Immature natural killer cell (primary cell): ENCODE data around the gene CIRBP. TPM values are rescaled to one million over a fixed set of nuclear protein-coding genes. Genes with fewer than 3 reads are reported as not detected.

Experiments used
- DNase-seq, 3 donors: peaks; one replicate each; pipeline ENCODE4 v3.0.0; 2022; ENCODE audit warnings: mixed read lengths in 1 of 3
- H3K27ac Mint-ChIP-seq, 6 donors: one replicate each; pipeline ENCODE4 v1.8.0; 2020; ENCODE audit warnings: mixed read lengths in 6 of 6, mild to moderate bottlenecking in 5 of 6, inconsistent platforms in 4 of 6, moderate library complexity in 3 of 6
- H3K27me3 Mint-ChIP-seq, 3 donors: one replicate each; pipeline ENCODE4 v1.8.0; 2020 to 2021; ENCODE audit warnings: low read depth in 3 of 3, mild to moderate bottlenecking in 3 of 3, mixed read lengths in 3 of 3, moderate library complexity in 3 of 3, inconsistent platforms in 1 of 3
- H3K36me3 Mint-ChIP-seq, 3 donors: one replicate each; pipeline ENCODE4 v1.8.0; 2020; ENCODE audit warnings: mixed read lengths in 3 of 3, inconsistent platforms in 2 of 3, mild to moderate bottlenecking in 2 of 3
- H3K4me1 Mint-ChIP-seq, 2 donors: one replicate each; pipeline ENCODE4 v1.8.0; 2020; ENCODE audit warnings: inconsistent platforms in 2 of 2, mild to moderate bottlenecking in 2 of 2, mixed read lengths in 2 of 2, moderate library complexity in 1 of 2
- H3K4me3 Mint-ChIP-seq, 5 donors: one replicate each; pipeline ENCODE4 v1.8.0; 2020; ENCODE audit warnings: mild to moderate bottlenecking in 5 of 5, mixed read lengths in 5 of 5, inconsistent platforms in 3 of 5, moderate library complexity in 3 of 5
- H3K9me3 Mint-ChIP-seq, 6 donors: one replicate each; pipeline ENCODE4 v1.8.0; 2020; ENCODE audit warnings: mild to moderate bottlenecking in 6 of 6, mixed read lengths in 6 of 6, inconsistent platforms in 4 of 6, moderate library complexity in 3 of 6
- polyA plus RNA-seq, 3 donors: library from polyadenylated mRNA; unstranded; fragments of 300-500 nt; fragmentation: Illumina TruSeq; gene quantifications; one replicate each; pipeline ENCODE4 v1.2.3, GENCODE V29; 2021

Gene CIRBP
- polyA plus RNA-seq, 3 donors from 2014 or later = 146 to 246 (median 197) TPM

GRCh38 chr19:1281569-1282287 lies 12.6 kb downstream of the CIRBP start:
- Mint-ChIP-seq H3K4me1 (peaks cover 9 to 15% of the 10 kb centered on the region in 2 donors), H3K4me3 (no peak overlapping the region), H3K27ac (peak overlapping the region in 4 of 6 donors; percentile 19 to 63 (median 44)), H3K27me3 (peaks cover 3 to 5% (median 5%) of the 10 kb centered on the region in 3 donors), H3K9me3 (peaks cover 0 to 3% (median 0%) of the 10 kb centered on the region in 6 donors), H3K36me3 (peaks cover 0 to 5% (median 3%) of the 10 kb centered on the region in 3 donors)
- no peak for DNase-seq

DNA sequence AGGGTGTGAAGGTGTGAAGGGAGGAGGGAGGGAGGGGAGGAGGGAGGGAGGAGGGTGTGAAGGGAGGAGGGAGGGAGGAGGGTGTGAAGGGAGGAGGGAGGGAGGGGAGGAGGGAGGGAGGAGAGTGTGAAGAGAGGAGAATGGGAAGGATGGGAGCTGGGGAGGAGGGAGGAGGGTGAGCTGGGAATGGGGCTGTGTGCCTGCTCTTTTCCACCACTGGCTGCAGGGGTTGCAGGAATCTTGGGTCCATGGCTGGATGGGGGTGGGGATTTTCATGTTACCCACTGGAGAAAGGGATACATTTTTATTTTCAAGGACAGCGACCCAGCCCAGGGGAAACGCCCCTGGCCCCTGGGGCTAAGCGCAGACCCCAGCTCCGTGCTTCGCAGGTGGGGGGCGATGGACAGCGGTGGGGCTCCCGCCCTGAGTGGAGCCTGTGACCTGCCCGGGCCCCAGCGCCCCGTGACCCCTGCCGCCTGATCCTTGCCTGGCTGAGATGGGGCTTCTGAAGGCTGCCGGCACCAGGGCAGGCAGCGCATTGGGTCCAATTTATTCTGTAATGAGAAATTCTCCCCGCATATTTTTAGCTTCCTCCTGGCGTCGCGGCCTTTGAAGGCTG lies 13.6 kb downstream of the CIRBP start:
- H3K27me3 Mint-ChIP-seq = peaks cover 3 to 5% (median 5%) of the 10 kb centered on the region in 3 donors
- DNase-seq = no peak
- H3K4me1 Mint-ChIP-seq = peaks cover 5 to 13% of the 10 kb centered on the region in 2 donors
- no peak overlapping the region for H3K4me3 Mint-ChIP-seq
- H3K9me3 Mint-ChIP-seq = peaks cover 0 to 3% (median 0%) of the 10 kb centered on the region in 6 donors
- H3K36me3 Mint-ChIP-seq = peaks cover 0 to 5% (median 3%) of the 10 kb centered on the region in 3 donors
- peak overlapping the region in 1 of 6 donors; percentile 45 for H3K27ac Mint-ChIP-seq

- no peak overlapping the region for H3K4me3 Mint-ChIP-seq
Measured at GRCh38 chr19:1283207-1283916, 14.2 kb downstream of the CIRBP start.

GRCh38 chr19:1283917-1284292 lies 14.8 kb downstream of the CIRBP start:
- Mint-ChIP-seq H3K36me3 (peaks cover 0 to 5% (median 3%) of the 10 kb centered on the region in 3 donors), H3K27me3 (peaks cover 3 to 5% (median 5%) of the 10 kb centered on the region in 3 donors), H3K9me3 (peaks cover 0 to 3% (median 0%) of the 10 kb centered on the region in 6 donors), H3K27ac (no peak overlapping the region), H3K4me3 (peak overlapping the region in 1 of 5 donors; percentile 63), H3K4me1 (peaks cover 5 to 13% of the 10 kb centered on the region in 2 donors)
- DNase-seq = no peak

More at GRCh38 chr19:1283207-1283916, 14.2 kb downstream of the CIRBP start:
- H3K4me1 Mint-ChIP-seq = peaks cover 5 to 13% of the 10 kb centered on the region in 2 donors
- H3K27ac Mint-ChIP-seq = peak overlapping the region in 1 of 6 donors; percentile 45
- DNase-seq = no peak
- H3K9me3 Mint-ChIP-seq = peaks cover 0 to 3% (median 0%) of the 10 kb centered on the region in 6 donors
- H3K36me3 Mint-ChIP-seq = peaks cover 0 to 5% (median 3%) of the 10 kb centered on the region in 3 donors
- peaks cover 3 to 5% (median 5%) of the 10 kb centered on the region in 3 donors for H3K27me3 Mint-ChIP-seq

GRCh38 chr19:1284293-1284978 lies 15.3 kb downstream of the CIRBP start:
- no peak for DNase-seq
- peak overlapping the region in 2 of 6 donors; percentile 38 to 42 for H3K27ac Mint-ChIP-seq

DNA sequence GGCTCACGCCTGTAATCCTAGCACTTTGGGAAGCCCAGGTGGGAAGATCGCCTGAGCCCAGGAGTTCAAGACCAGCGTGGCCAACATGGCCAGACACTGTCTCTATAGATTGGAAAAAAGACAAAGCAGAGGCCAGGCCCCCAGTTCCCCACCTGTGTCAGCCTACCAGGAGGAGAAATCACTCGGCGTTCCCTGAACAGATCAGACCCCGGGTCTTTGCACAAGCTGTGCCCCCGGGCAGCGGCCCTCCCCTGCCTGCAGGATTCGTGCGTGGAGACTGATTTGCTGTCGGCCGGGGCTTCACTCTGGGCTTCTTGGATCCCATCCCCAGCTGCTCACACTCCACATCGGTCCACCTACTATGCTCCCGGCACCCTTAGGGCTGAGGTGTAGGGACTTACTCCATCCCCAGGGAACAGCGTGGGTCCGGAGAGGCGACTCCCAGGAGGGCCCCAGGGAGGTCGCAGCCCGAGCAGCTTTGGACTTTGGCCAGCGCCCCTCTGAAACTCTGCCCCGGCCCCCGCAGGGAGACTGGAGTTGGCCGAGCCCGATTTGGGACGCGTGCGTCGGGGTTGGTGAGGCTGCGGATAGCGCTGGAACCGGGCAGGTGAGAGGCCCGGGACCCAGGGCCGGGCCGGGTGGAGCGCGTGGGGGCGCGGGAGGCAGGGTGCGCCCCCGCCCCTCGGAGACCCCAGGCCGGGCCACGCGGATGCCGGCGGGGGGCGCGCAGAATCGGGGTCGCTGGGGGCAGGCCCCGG lies 16.0 kb downstream of the CIRBP start:
- Mint-ChIP-seq H3K27ac (peak overlapping the region in 2 of 6 donors; percentile 38 to 42), H3K4me1 (peaks cover 0 to 9% of the 10 kb centered on the region in 2 donors), H3K4me3 (peak overlapping the region in 4 of 5 donors; percentile 10 to 59 (median 46)), H3K36me3 (no peaks in the 10 kb centered on the region), H3K27me3 (peaks cover 3 to 5% (median 5%) of the 10 kb centered on the region in 3 donors), H3K9me3 (peaks cover 0 to 3% (median 0%) of the 10 kb centered on the region in 6 donors)
- DNase-seq = no peak

More at GRCh38 chr19:1284293-1284978, 15.3 kb downstream of the CIRBP start:
- Mint-ChIP-seq H3K4me3 (peak overlapping the region; percentile 10 to 67 (median 62)), H3K4me1 (peaks cover 5 to 13% of the 10 kb centered on the region in 2 donors), H3K9me3 (peaks cover 0 to 3% (median 0%) of the 10 kb centered on the region in 6 donors), H3K36me3 (peaks cover 0 to 5% (median 3%) of the 10 kb centered on the region in 3 donors), H3K27me3 (peaks cover 3 to 7% (median 5%) of the 10 kb centered on the region in 3 donors)

DNA sequence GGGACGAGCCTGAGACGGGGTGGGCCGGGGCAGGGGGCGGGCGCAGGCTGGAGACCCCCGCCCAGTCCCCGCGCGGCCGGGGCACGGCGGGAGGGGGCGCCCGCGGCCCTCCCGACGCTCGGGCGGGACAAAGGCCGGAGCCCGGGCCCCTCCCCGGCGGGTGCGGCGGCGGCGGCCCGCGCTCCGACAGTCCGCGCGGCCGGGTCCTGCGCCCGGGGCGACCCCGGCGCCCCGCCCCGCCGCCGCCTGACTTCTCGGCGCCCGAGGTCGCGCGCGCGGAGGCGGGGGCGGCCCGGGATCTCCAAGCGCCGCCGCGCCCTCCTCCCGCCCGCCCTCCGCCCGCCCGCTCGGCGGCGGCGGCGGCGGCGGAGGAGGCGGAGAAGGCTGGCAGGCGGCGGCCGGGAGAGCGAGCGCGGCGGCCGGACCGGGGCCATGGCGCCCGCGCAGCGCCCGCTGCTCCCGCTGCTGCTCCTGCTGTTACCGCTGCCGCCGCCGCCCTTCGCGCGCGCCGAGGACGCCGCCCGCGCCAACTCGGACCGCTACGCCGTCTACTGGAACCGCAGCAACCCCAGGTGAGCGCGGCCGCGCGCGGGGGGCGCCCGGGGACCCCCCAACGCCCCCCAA lies 16.7 kb downstream of the CIRBP start, which contains the start of gene EFNA2:
EFNA2 (plus strand) TSS at position 137 of the 624 bp plus-strand sequence; CDS start at position 433, 296 bp downstream.
- Mint-ChIP-seq H3K4me1 (peaks cover 0 to 8% of the 10 kb centered on the region in 2 donors), H3K27ac (peak within 1 kb of the TSS in 2 of 6 donors; percentile 38 to 42), H3K36me3 (no peaks in the 10 kb centered on the region), H3K9me3 (peaks cover 0 to 3% (median 0%) of the 10 kb centered on the region in 6 donors), H3K27me3 (peaks cover 2 to 5% (median 5%) of the 10 kb centered on the region in 3 donors), H3K4me3 (peak within 1 kb of the TSS; percentile 10 to 59 (median 50))
- no peak for DNase-seq

DNA sequence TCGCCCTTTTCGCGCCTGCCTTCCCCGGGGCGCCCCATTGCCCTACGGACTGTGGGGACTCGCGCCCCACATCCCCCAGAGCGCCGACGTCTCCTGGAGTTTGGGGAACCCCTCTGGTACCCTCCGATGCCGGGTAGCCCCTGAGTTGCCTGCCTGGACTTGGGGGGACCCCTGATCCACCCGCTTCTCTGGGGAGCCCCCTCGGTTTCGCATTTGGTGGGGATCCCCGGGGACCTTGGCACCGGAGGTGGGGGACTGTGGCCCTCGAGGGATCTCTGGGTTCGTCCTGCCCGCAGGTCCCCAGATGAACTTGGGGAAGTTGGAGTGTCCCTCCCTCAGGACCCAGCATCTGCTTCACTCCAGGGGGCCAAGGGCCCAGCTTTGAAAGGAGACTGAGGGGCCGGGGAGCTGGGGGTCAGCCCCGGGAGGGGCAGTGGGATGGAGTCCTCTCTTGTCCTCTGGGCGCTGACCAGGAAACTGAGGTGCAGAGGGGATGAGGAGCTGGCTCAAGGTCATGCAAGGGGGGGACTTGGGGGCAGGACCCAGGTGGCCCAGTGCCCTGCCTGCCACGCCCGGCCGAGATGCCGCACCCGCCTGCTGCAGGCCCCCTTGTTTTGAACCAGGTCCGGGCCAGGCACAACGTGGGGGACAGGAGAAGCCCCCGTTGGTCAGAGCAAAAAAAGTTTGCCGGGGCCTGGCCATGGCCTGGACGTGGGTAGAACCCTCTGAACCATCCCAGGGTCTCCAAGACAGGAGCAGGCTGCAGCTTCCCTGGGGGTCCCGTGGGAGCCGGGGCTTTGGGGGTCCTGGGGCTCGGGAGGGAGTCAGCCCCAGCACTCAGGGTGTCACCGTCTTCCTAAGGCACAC lies 17.6 kb downstream of the CIRBP start:
- no peak for DNase-seq
- peaks cover 2 to 5% (median 5%) of the 10 kb centered on the region in 3 donors for H3K27me3 Mint-ChIP-seq

DNA sequence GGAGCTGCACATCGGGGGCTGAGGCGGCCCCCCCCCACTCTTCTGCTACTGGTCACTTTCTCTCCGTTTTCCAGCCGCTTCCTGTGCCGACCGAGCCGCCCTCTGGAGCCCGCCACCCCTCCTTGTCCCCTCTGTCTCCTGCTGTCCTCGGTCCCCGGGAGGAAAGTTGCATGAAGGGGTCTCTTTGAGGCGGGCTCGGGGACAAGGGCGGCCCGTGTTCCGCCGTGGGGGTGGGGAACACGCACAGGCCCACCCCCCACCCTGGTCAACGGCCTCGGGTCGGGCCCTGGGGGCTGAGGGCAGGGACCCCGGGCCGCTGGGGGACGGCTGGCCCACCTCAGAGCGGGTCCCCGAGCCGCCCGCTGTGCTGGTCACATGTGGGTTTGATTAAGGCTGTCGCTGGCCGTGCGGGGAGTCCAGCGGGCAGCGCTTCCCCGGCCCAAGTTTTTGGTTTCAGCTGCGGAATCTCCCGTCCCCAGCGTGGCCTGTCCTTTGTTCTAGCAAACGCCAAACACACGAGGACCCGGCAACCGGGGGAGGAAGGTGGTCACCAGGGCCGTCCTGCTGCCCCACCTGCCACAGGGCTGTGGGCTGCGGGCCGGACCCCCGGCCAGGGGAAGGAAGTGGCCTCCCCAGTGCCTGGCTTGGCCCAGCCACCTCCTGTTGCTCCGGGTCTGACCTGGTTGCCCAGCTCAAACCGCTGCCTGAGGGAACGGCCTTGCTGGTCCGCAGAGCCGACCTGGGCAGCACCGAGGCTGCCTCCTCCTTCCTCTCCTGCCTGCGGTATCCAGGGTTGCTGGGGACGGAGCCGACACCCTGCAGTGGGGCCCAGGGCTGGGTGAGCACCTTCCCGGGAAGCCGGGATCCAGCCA lies 18.5 kb downstream of the CIRBP start:
- no peak overlapping the region for H3K4me3 Mint-ChIP-seq
- H3K36me3 Mint-ChIP-seq = no peaks in the 10 kb centered on the region
- DNase-seq = no peak
- peaks cover 0 to 8% of the 10 kb centered on the region in 2 donors for H3K4me1 Mint-ChIP-seq
- H3K27me3 Mint-ChIP-seq = peaks cover 4 to 5% (median 5%) of the 10 kb centered on the region in 3 donors
- no peak overlapping the region for H3K27ac Mint-ChIP-seq
- peaks cover 0 to 3% (median 0%) of the 10 kb centered on the region in 6 donors for H3K9me3 Mint-ChIP-seq

More for the DNA sequence above, 17.6 kb downstream of the CIRBP start:
- peak overlapping the region in 4 of 5 donors; percentile 6 to 59 (median 26) for H3K4me3 Mint-ChIP-seq
- peaks cover 0 to 3% (median 0%) of the 10 kb centered on the region in 6 donors for H3K9me3 Mint-ChIP-seq
- no peak overlapping the region for H3K27ac Mint-ChIP-seq
- H3K4me1 Mint-ChIP-seq = peaks cover 0 to 8% of the 10 kb centered on the region in 2 donors
- H3K36me3 Mint-ChIP-seq = no peaks in the 10 kb centered on the region

- no peak overlapping the region for H3K4me3 Mint-ChIP-seq
- H3K4me1 Mint-ChIP-seq = peaks cover 0 to 8% of the 10 kb centered on the region in 2 donors
- H3K9me3 Mint-ChIP-seq = peaks cover 0 to 3% (median 0%) of the 10 kb centered on the region in 6 donors
- DNase-seq = no peak
- no peaks in the 10 kb centered on the region for H3K36me3 Mint-ChIP-seq
- H3K27ac Mint-ChIP-seq = no peak overlapping the region
- H3K27me3 Mint-ChIP-seq = peaks cover 5 to 6% (median 5%) of the 10 kb centered on the region in 3 donors
Measured at GRCh38 chr19:1288226-1288612, 19.1 kb downstream of the CIRBP start.
